ENCODE measurements around the gene KIAA1191.

KIAA1191 gene

GRCh38 chr5:176364765-176365350 lies 3.3 kb upstream of the KIAA1191 start:
- Histone ChIP-seq H3K4ac (ENCODE audit: low read length) (no peak overlapping the region), H4K8ac (ENCODE audit: low read depth, low read length) (no peak overlapping the region), H2BK12ac (ENCODE audit: low read length) (no peak overlapping the region), H3K18ac (ENCODE audit: low read length) (no peak overlapping the region), H2BK5ac (ENCODE audit: low read length) (no peak overlapping the region), H3K36me3 (replicated peaks in 1 of 2; ENCODE audit: control insufficient read depth in 2 of 2, insufficient read depth in 2 of 2, low read length in 2 of 2) (peaks cover 13 to 30% of the 10 kb centered on the region in 2 donors), H3K14ac (ENCODE audit: low read length) (no peak overlapping the region), H3K4me2 (ENCODE audit: insufficient read depth, low read length, poor library complexity, severe bottlenecking) (peak overlapping the region; percentile 93), H2AK5ac (ENCODE audit: low read depth, low read length) (no peak overlapping the region), H3K27ac (replicated peaks; ENCODE audit: low read length) (no peak overlapping the region), H3K79me1 (ENCODE audit: low read depth, low read length) (peaks cover 3% of the 10 kb centered on the region), H3K9ac (ENCODE audit: low read depth, low read length, poor library complexity) (no peak overlapping the region), H3K23ac (ENCODE audit: low read depth, low read length, poor library complexity) (no peak overlapping the region), H2BK120ac (ENCODE audit: low read depth, low read length) (no peak overlapping the region), H3K4me1 (ENCODE audit: control insufficient read depth in 2 of 2, insufficient read depth in 1 of 2, low read depth in 1 of 2, low read length in 2 of 2) (peaks cover 2 to 10% of the 10 kb centered on the region in 2 donors), H4K91ac (ENCODE audit: low read depth, low read length, poor library complexity) (no peak overlapping the region), H3K4me3 (ENCODE audit: low read length in 2 of 2) (peak overlapping the region; percentile 81 to 84), H2BK15ac (ENCODE audit: low read length) (no peak overlapping the region), H3K27me3 (ENCODE audit: control insufficient read depth in 3 of 3, insufficient read depth in 3 of 3, low read depth in 1 of 3, low read length in 3 of 3) (peaks cover 0 to 26% (median 20%) of the 10 kb centered on the region in 3 experiments), H3K9me3 (replicated peaks in 1 of 2; ENCODE audit: control insufficient read depth in 2 of 2, insufficient read depth in 1 of 2, low read depth in 1 of 2, low read length in 2 of 2) (no peaks in the 10 kb centered on the region), H2AFZ (ENCODE audit: low read length) (peak overlapping the region; percentile 96)
- DNase-seq (ENCODE audit: low spot score) = no peak
- no CpG with 5 or more reads among the region's 28 CpGs for WGBS, 2 donors (ENCODE audit: extremely low coverage in 2 of 2, insufficient read length in 2 of 2, insufficient replicate concordance in 1 of 2)

- Histone ChIP-seq H2AK5ac (ENCODE audit: low read depth, low read length) (no peak overlapping the region), H3K18ac (ENCODE audit: low read length) (no peak overlapping the region), H4K91ac (ENCODE audit: low read depth, low read length, poor library complexity) (no peak overlapping the region), H2BK120ac (ENCODE audit: low read depth, low read length) (no peak overlapping the region), H3K79me1 (ENCODE audit: low read depth, low read length) (peaks cover 9% of the 10 kb centered on the region), H3K14ac (ENCODE audit: low read length) (no peak overlapping the region), H3K4me1 (ENCODE audit: control insufficient read depth in 2 of 2, insufficient read depth in 1 of 2, low read depth in 1 of 2, low read length in 2 of 2) (peaks cover 5 to 11% of the 10 kb centered on the region in 2 donors), H3K23ac (ENCODE audit: low read depth, low read length, poor library complexity) (no peak overlapping the region), H2AFZ (ENCODE audit: low read length) (peak overlapping the region; percentile 98), H2BK12ac (ENCODE audit: low read length) (no peak overlapping the region), H2BK5ac (ENCODE audit: low read length) (no peak overlapping the region), H3K9ac (ENCODE audit: low read depth, low read length, poor library complexity) (no peak overlapping the region), H3K27me3 (ENCODE audit: control insufficient read depth in 3 of 3, insufficient read depth in 3 of 3, low read depth in 1 of 3, low read length in 3 of 3) (peaks cover 0 to 26% (median 20%) of the 10 kb centered on the region in 3 experiments), H3K36me3 (replicated peaks in 1 of 2; ENCODE audit: control insufficient read depth in 2 of 2, insufficient read depth in 2 of 2, low read length in 2 of 2) (peaks cover 8 to 27% of the 10 kb centered on the region in 2 donors), H3K27ac (replicated peaks; ENCODE audit: low read length) (no peak overlapping the region), H3K4ac (ENCODE audit: low read length) (no peak overlapping the region), H3K4me2 (ENCODE audit: insufficient read depth, low read length, poor library complexity, severe bottlenecking) (peak overlapping the region; percentile 92), H2BK15ac (ENCODE audit: low read length) (no peak overlapping the region), H3K9me3 (replicated peaks in 1 of 2; ENCODE audit: control insufficient read depth in 2 of 2, insufficient read depth in 1 of 2, low read depth in 1 of 2, low read length in 2 of 2) (peaks cover 3 to 4% of the 10 kb centered on the region in 2 donors), H4K8ac (ENCODE audit: low read depth, low read length) (no peak overlapping the region), H3K4me3 (ENCODE audit: low read length in 2 of 2) (peak overlapping the region; percentile 72 to 96)
- DNase-seq (ENCODE audit: low spot score) = no peak
- WGBS, 2 donors (ENCODE audit: extremely low coverage in 2 of 2, insufficient read length in 2 of 2, insufficient replicate concordance in 1 of 2) = no CpG with 5 or more reads among the region's 8 CpGs
Observed at GRCh38 chr5:176362233-176362490, 598 bp upstream of the KIAA1191 start.

- peaks cover 9% of the 10 kb centered on the region for H3K79me1 ChIP-seq (ENCODE audit: low read depth, low read length)
- no peak overlapping the region for H4K91ac ChIP-seq (ENCODE audit: low read depth, low read length, poor library complexity)
- peak overlapping the region; percentile 95 for H3K9ac ChIP-seq (ENCODE audit: low read depth, low read length, poor library complexity)
- no peak overlapping the region for H2BK12ac ChIP-seq (ENCODE audit: low read length)
- H4K8ac ChIP-seq (ENCODE audit: low read depth, low read length) = peak overlapping the region; percentile 82
- H2AK5ac ChIP-seq (ENCODE audit: low read depth, low read length) = peak overlapping the region; percentile 81
- H2BK5ac ChIP-seq (ENCODE audit: low read length) = peak overlapping the region; percentile 99
- peak overlapping the region; percentile 81 for H3K23ac ChIP-seq (ENCODE audit: low read depth, low read length, poor library complexity)
- peak overlapping the region; percentile 98 for H3K18ac ChIP-seq (ENCODE audit: low read length)
- H3K4me3 ChIP-seq (ENCODE audit: low read length in 2 of 2) = peak overlapping the region; percentile 90 to 96
- H3K14ac ChIP-seq (ENCODE audit: low read length) = peak overlapping the region; percentile 38
- peak overlapping the region; percentile 58 for H2BK15ac ChIP-seq (ENCODE audit: low read length)
- no peak overlapping the region for H2BK120ac ChIP-seq (ENCODE audit: low read depth, low read length)
- H3K27me3 ChIP-seq (ENCODE audit: control insufficient read depth in 3 of 3, insufficient read depth in 3 of 3, low read depth in 1 of 3, low read length in 3 of 3) = peaks cover 0 to 20% (median 20%) of the 10 kb centered on the region in 3 experiments
- H3K4ac ChIP-seq (ENCODE audit: low read length) = peak overlapping the region; percentile 76
- peak overlapping the region; percentile 67 for H3K27ac ChIP-seq (replicated peaks; ENCODE audit: low read length)
- DNase-seq (ENCODE audit: low spot score) = peak; percentile 27
- no CpG with 5 or more reads among the region's 27 CpGs for WGBS, 2 donors (ENCODE audit: extremely low coverage in 2 of 2, insufficient read length in 2 of 2, insufficient replicate concordance in 1 of 2)
- H3K4me2 ChIP-seq (ENCODE audit: insufficient read depth, low read length, poor library complexity, severe bottlenecking) = peak overlapping the region; percentile 80
- peaks cover 10 to 33% of the 10 kb centered on the region in 2 donors for H3K36me3 ChIP-seq (replicated peaks in 1 of 2; ENCODE audit: control insufficient read depth in 2 of 2, insufficient read depth in 2 of 2, low read length in 2 of 2)
- peak overlapping the region; percentile 98 for H2AFZ ChIP-seq (ENCODE audit: low read length)
- peaks cover 2 to 7% of the 10 kb centered on the region in 2 donors for H3K4me1 ChIP-seq (ENCODE audit: control insufficient read depth in 2 of 2, insufficient read depth in 1 of 2, low read depth in 1 of 2, low read length in 2 of 2)
- H3K9me3 ChIP-seq (replicated peaks in 1 of 2; ENCODE audit: control insufficient read depth in 2 of 2, insufficient read depth in 1 of 2, low read depth in 1 of 2, low read length in 2 of 2) = peaks cover 3 to 4% of the 10 kb centered on the region in 2 donors
Observed at GRCh38 chr5:176360894-176361436, 599 bp downstream of the KIAA1191 start.

- DNase-seq (ENCODE audit: low spot score) = no peak
- Histone ChIP-seq H2AFZ (ENCODE audit: low read length) (no peak overlapping the region), H4K8ac (ENCODE audit: low read depth, low read length) (no peak overlapping the region), H3K79me1 (ENCODE audit: low read depth, low read length) (peaks cover 12% of the 10 kb centered on the region), H3K14ac (ENCODE audit: low read length) (no peak overlapping the region), H2BK5ac (ENCODE audit: low read length) (no peak overlapping the region), H2BK120ac (ENCODE audit: low read depth, low read length) (no peak overlapping the region), H3K4ac (ENCODE audit: low read length) (no peak overlapping the region), H4K91ac (ENCODE audit: low read depth, low read length, poor library complexity) (no peak overlapping the region), H3K36me3 (replicated peaks in 1 of 2; ENCODE audit: control insufficient read depth in 2 of 2, insufficient read depth in 2 of 2, low read length in 2 of 2) (peaks cover 16 to 46% of the 10 kb centered on the region in 2 donors), H3K4me3 (ENCODE audit: low read length in 2 of 2) (no peak overlapping the region), H2BK15ac (ENCODE audit: low read length) (no peak overlapping the region), H3K4me1 (ENCODE audit: control insufficient read depth in 2 of 2, insufficient read depth in 1 of 2, low read depth in 1 of 2, low read length in 2 of 2) (peaks cover 2 to 4% of the 10 kb centered on the region in 2 donors), H2AK5ac (ENCODE audit: low read depth, low read length) (no peak overlapping the region), H3K27me3 (ENCODE audit: control insufficient read depth in 3 of 3, insufficient read depth in 3 of 3, low read depth in 1 of 3, low read length in 3 of 3) (peaks cover 0 to 16% (median 16%) of the 10 kb centered on the region in 3 experiments), H3K9ac (ENCODE audit: low read depth, low read length, poor library complexity) (no peak overlapping the region), H3K18ac (ENCODE audit: low read length) (no peak overlapping the region), H2BK12ac (ENCODE audit: low read length) (no peak overlapping the region), H3K27ac (replicated peaks; ENCODE audit: low read length) (no peak overlapping the region), H3K23ac (ENCODE audit: low read depth, low read length, poor library complexity) (no peak overlapping the region), H3K4me2 (ENCODE audit: insufficient read depth, low read length, poor library complexity, severe bottlenecking) (no peak overlapping the region), H3K9me3 (replicated peaks in 1 of 2; ENCODE audit: control insufficient read depth in 2 of 2, insufficient read depth in 1 of 2, low read depth in 1 of 2, low read length in 2 of 2) (peaks cover 3 to 4% of the 10 kb centered on the region in 2 donors)
- no CpG with 5 or more reads among the region's 4 CpGs for WGBS, 2 donors (ENCODE audit: extremely low coverage in 2 of 2, insufficient read length in 2 of 2, insufficient replicate concordance in 1 of 2)
Observed at GRCh38 chr5:176359658-176360057, 1.9 kb downstream of the KIAA1191 start.
